ENCODE data around the gene CD248. TPM values are rescaled to one million over a fixed set of nuclear protein-coding genes. Genes with fewer than 3 reads are reported as not detected.

CD248 gene
- total RNA-seq, 4 donors from 2014 or later, result 29.9 to 69.7 (median 47.3) TPM

GRCh38 chr11:66275984-66276612 lies 40.7 kb downstream of the CD248 start:
- H3K27ac ChIP-seq, result no peak overlapping the region
- DNase-seq (ENCODE audit: low spot score in 2 of 2), result no peak
- no peak overlapping the region for H3K4me3 ChIP-seq
- peaks cover 9 to 57% (median 12%) of the 10 kb centered on the region in 3 donors for H3K36me3 ChIP-seq
- H3K9me3 ChIP-seq, result no peaks in the 10 kb centered on the region
- H3K27me3 ChIP-seq, result peaks cover 0 to 3% of the 10 kb centered on the region in 2 donors
- 81 to 82% methylated on average over 14 of the region's 14 CpGs for WGBS, 2 donors
- TF ChIP-seq EP300 (IDR thresholded peaks at IDR 0.05) (no peak), CTCF (IDR thresholded peaks at IDR 0.05) (no peak), POLR2A (IDR thresholded peaks at IDR 0.05) (no peak)
- H3K4me1 ChIP-seq, result peaks cover 0 to 19% (median 11%) of the 10 kb centered on the region in 4 donors

- no peaks in the 10 kb centered on the region for H3K9me3 ChIP-seq
- peaks cover 9 to 58% (median 12%) of the 10 kb centered on the region in 3 donors for H3K36me3 ChIP-seq
- no peak overlapping the region for H3K4me3 ChIP-seq
- WGBS, 2 donors, result 88 to 90% methylated on average over 8 of the region's 8 CpGs
- no peak for DNase-seq (ENCODE audit: low spot score in 2 of 2)
- H3K4me1 ChIP-seq, result peaks cover 0 to 26% (median 13%) of the 10 kb centered on the region in 4 donors
- TF ChIP-seq EP300 (IDR thresholded peaks at IDR 0.05), result no peak
- H3K27ac ChIP-seq, result no peak overlapping the region
- H3K27me3 ChIP-seq, result peaks cover 0 to 3% of the 10 kb centered on the region in 2 donors
Observed at GRCh38 chr11:66275396-66275795, 41.4 kb downstream of the CD248 start.

- WGBS, 2 donors, result 33 to 67% methylated on average over 1 of the region's 1 CpG
Observed at GRCh38 chr11:66274219-66274618, 42.6 kb downstream of the CD248 start.

GRCh38 chr11:66272596-66272995 lies 44.2 kb downstream of the CD248 start:
- Histone ChIP-seq H3K4me1 (peaks cover 0 to 29% (median 13%) of the 10 kb centered on the region in 4 donors), H3K27me3 (no peaks in the 10 kb centered on the region), H3K27ac (no peak overlapping the region), H3K9me3 (no peaks in the 10 kb centered on the region), H3K36me3 (peaks cover 9 to 60% (median 12%) of the 10 kb centered on the region in 3 donors), H3K4me3 (no peak overlapping the region)
- DNase-seq (ENCODE audit: low spot score in 2 of 2), result no peak
- TF ChIP-seq POLR2A (IDR thresholded peaks at IDR 0.05), result no peak
- TF ChIP-seq CTCF (IDR thresholded peaks at IDR 0.05), result no peak
- no peak for TF ChIP-seq EP300 (IDR thresholded peaks at IDR 0.05)
- WGBS, 2 donors, result 90 to 91% methylated on average over 2 of the region's 2 CpGs

More at GRCh38 chr11:66274219-66274618, 42.6 kb downstream of the CD248 start:
- no peak overlapping the region for H3K4me3 ChIP-seq
- no peak for DNase-seq (ENCODE audit: low spot score in 2 of 2)
- no peaks in the 10 kb centered on the region for H3K9me3 ChIP-seq
- TF ChIP-seq CTCF (IDR thresholded peaks at IDR 0.05), result no peak
- no peak for TF ChIP-seq EP300 (IDR thresholded peaks at IDR 0.05)
- no peak for TF ChIP-seq POLR2A (IDR thresholded peaks at IDR 0.05)
- peaks cover 0 to 37% (median 20%) of the 10 kb centered on the region in 4 donors for H3K4me1 ChIP-seq
- H3K36me3 ChIP-seq, result peaks cover 9 to 60% (median 12%) of the 10 kb centered on the region in 3 donors
- no peak overlapping the region for H3K27ac ChIP-seq
- peaks cover 0 to 1% of the 10 kb centered on the region in 2 donors for H3K27me3 ChIP-seq

- Histone ChIP-seq H3K4me1 (peaks cover 0 to 27% (median 13%) of the 10 kb centered on the region in 4 donors), H3K27me3 (no peaks in the 10 kb centered on the region), H3K4me3 (no peak overlapping the region), H3K36me3 (peaks cover 9 to 57% (median 12%) of the 10 kb centered on the region in 3 donors), H3K27ac (no peak overlapping the region), H3K9me3 (no peaks in the 10 kb centered on the region)
- DNase-seq (ENCODE audit: low spot score in 2 of 2), result no peak
- WGBS, 2 donors, result 86 to 90% methylated on average over 7 of the region's 7 CpGs
- TF ChIP-seq POLR2A (IDR thresholded peaks at IDR 0.05), result no peak
- no peak for TF ChIP-seq EP300 (IDR thresholded peaks at IDR 0.05)
- no peak for TF ChIP-seq CTCF (IDR thresholded peaks at IDR 0.05)
Observed at GRCh38 chr11:66271816-66272215, 45.0 kb downstream of the CD248 start.
